HL-60 (cell line): Measurements from ENCODE around the gene GNA14.

Source experiments
- DNase-seq, 2 experiments: peaks; one replicate each; pipeline ENCODE4 v3.0.0-alpha.2; 2010 to 2020; ENCODE audit warnings: low read depth in 1 of 2, low spot score in 1 of 2
- H3K27ac ChIP-seq: fragments of 250-450 bp; sonication (Bioruptor Pico); replicated peaks from 2 replicates; pipeline ENCODE4 v1.5.1; 2020; ENCODE audit warnings: mild to moderate bottlenecking, moderate library complexity
- H3K27me3 ChIP-seq: fragments of 250-450 bp; sonication (Bioruptor Pico); 2 replicates; pipeline ENCODE4 v1.5.1; 2021; ENCODE audit warnings: mild to moderate bottlenecking, moderate library complexity; ENCODE audit not compliant: insufficient read depth, poor library complexity, severe bottlenecking
- H3K4me3 ChIP-seq: replicated peaks from 2 replicates; pipeline ENCODE4 v1.5.1; 2011; ENCODE audit warnings: mild to moderate bottlenecking, control low read depth, low read length; ENCODE audit not compliant: insufficient read depth
- CTCF ChIP-seq: IDR thresholded peaks from one replicate; pipeline ENCODE4 v1.5.1; 2011; ENCODE audit warnings: low read length, control low read depth, inconsistent platforms; ENCODE audit not compliant: insufficient read depth
- GABPA ChIP-seq: IDR thresholded peaks from 2 replicates; pipeline ENCODE4 v1.6.1; 2012; ENCODE audit warnings: low read depth
- POLR2AphosphoS5 ChIP-seq: IDR thresholded peaks from 2 replicates; pipeline ENCODE4 v1.6.1; 2012; ENCODE audit warnings: low read depth
- REST ChIP-seq: IDR thresholded peaks from 2 replicates; pipeline ENCODE4 v1.6.1; 2012; ENCODE audit warnings: low read depth; ENCODE audit not compliant: insufficient replicate concordance
- SPI1 ChIP-seq: IDR thresholded peaks from 2 replicates; pipeline ENCODE4 v1.6.1; 2012; ENCODE audit warnings: low read depth, mild to moderate bottlenecking, borderline replicate concordance

GNA14 gene

GRCh38 chr9:77391834-77392233, 256.3 kb downstream of the GNA14 start:
- no peak for DNase-seq
- H3K27ac ChIP-seq = no peak overlapping the region
- no peak overlapping the region for H3K4me3 ChIP-seq
- no peaks in the 10 kb centered on the region for H3K27me3 ChIP-seq
- TF ChIP-seq POLR2AphosphoS5 (no peak), REST (no peak), GABPA (no peak), SPI1 (no peak)

GRCh38 chr9:77386187-77386586, 261.9 kb downstream of the GNA14 start:
- Histone ChIP-seq H3K27me3 (no peaks in the 10 kb centered on the region), H3K4me3 (no peak overlapping the region), H3K27ac (no peak overlapping the region)
- TF ChIP-seq REST (no peak), CTCF (no peak), SPI1 (no peak), POLR2AphosphoS5 (no peak), GABPA (no peak)
- no peak for DNase-seq

GRCh38 chr9:77384406-77384805, 263.7 kb downstream of the GNA14 start:
- no peak overlapping the region for H3K4me3 ChIP-seq
- H3K27ac ChIP-seq = no peak overlapping the region
- no peak for DNase-seq
- no peak for TF ChIP-seq CTCF
- no peak for TF ChIP-seq POLR2AphosphoS5
- TF ChIP-seq GABPA = no peak
- TF ChIP-seq REST = no peak
- TF ChIP-seq SPI1 = no peak
- H3K27me3 ChIP-seq = no peaks in the 10 kb centered on the region
